Measurements from ENCODE around the gene SCGB1C1. TPM values are rescaled to one million over a fixed set of nuclear protein-coding genes. Genes with fewer than 3 reads are reported as not detected.

Gene SCGB1C1
- total and polyA plus RNA-seq, 7 donors, result not detected

DNA sequence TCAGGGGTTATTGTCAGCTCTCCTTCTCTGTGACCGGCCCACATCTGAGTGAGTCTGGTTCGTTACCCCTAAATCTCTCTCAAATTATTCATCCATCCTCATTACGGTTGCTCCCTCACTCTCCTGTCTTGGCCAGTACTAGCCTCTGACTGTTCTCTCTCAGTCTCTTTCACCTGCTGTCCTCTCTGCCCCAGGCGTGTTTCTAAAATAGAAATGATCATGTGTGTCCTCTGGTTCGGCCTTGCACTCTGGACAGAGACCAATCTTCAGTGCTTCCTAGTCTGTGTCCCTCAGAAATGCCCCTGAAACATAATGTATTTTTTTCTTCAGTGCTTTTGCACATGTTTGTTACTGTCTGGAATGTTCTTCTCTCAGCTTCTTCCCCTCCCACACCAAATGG is 48.8 kb downstream of the SCGB1C1 start:
- H3K36me3 ChIP-seq, result peaks cover 25 to 77% (median 29%) of the 10 kb centered on the region in 4 donors
- WGBS, 2 donors, result 95 to 96% methylated on average over 5 of the region's 5 CpGs
- intact Hi-C loops (cut with DNase I), result no loop called here
- H3K27ac ChIP-seq, result no peak overlapping the region
- peak; percentile 32 for DNase-seq
- H3K27me3 ChIP-seq, result no peaks in the 10 kb centered on the region
- no peaks in the 10 kb centered on the region for H3K9me3 ChIP-seq
- TF ChIP-seq POLR2A (IDR thresholded peaks at IDR 0.05) (no peak), POLR2AphosphoS5 (IDR thresholded peaks at IDR 0.05) (no peak), EP300 (IDR thresholded peaks at IDR 0.05) (no peak)
- TF ChIP-seq, protein P1, sequence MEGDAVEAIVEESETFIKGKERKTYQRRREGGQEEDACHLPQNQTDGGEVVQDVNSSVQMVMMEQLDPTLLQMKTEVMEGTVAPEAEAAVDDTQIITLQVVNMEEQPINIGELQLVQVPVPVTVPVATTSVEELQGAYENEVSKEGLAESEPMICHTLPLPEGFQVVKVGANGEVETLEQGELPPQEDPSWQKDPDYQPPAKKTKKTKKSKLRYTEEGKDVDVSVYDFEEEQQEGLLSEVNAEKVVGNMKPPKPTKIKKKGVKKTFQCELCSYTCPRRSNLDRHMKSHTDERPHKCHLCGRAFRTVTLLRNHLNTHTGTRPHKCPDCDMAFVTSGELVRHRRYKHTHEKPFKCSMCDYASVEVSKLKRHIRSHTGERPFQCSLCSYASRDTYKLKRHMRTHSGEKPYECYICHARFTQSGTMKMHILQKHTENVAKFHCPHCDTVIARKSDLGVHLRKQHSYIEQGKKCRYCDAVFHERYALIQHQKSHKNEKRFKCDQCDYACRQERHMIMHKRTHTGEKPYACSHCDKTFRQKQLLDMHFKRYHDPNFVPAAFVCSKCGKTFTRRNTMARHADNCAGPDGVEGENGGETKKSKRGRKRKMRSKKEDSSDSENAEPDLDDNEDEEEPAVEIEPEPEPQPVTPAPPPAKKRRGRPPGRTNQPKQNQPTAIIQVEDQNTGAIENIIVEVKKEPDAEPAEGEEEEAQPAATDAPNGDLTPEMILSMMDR (IDR thresholded peaks at IDR 0.05), result no peak
- no peak overlapping the region for H3K4me3 ChIP-seq
- H3K4me1 ChIP-seq, result peaks cover 0 to 18% (median 14%) of the 10 kb centered on the region in 4 donors

Small RNA genes lying within 50 kb of the gene (small RNA-seq; reads per million reads assigned to genes)
- 0 reads per million in 3 donors for gene RNU6-447P

Other genes with a start within 250 kb of the SCGB1C1 start
- 10 to 100 TPM; 22.8 to 29.6 (median 23.8) TPM for gene BET1L, start 14.3 kb downstream of the SCGB1C1 start, total RNA-seq
- 10 to 100 TPM; 33.8 to 48.1 (median 39.0) TPM for gene BET1L, start 14.3 kb downstream of the SCGB1C1 start, polyA plus RNA-seq
- gene RIC8A, start 14.6 kb downstream of the SCGB1C1 start, total RNA-seq, result 100 to 1,000 TPM in 1 of 4 donors, 10 to 100 TPM in 3; 73.7 to 103 (median 86.8) TPM
- 10 to 100 TPM; 39.6 to 69.1 (median 47.9) TPM for gene RIC8A, start 14.6 kb downstream of the SCGB1C1 start, polyA plus RNA-seq
- gene SIRT3, start 43.3 kb downstream of the SCGB1C1 start, total RNA-seq, result 10 to 100 TPM in 3 of 4 donors, 1 to 10 TPM in 1; 6.4 to 12.5 (median 11.5) TPM
- gene SIRT3, start 43.3 kb downstream of the SCGB1C1 start, polyA plus RNA-seq, result 10 to 100 TPM in 2 of 3 donors, 1 to 10 TPM in 1; 9.6 to 21.0 (median 12.5) TPM
- gene PSMD13, start 43.9 kb downstream of the SCGB1C1 start, total RNA-seq, result 100 to 1,000 TPM in 2 of 4 donors, 10 to 100 TPM in 2; 86.2 to 118 (median 99.3) TPM
- gene PSMD13, start 43.9 kb downstream of the SCGB1C1 start, polyA plus RNA-seq, result 100 to 1,000 TPM; 111 to 180 (median 138) TPM
- gene NLRP6, start 85.3 kb downstream of the SCGB1C1 start, total RNA-seq, result 1 to 10 TPM in 2 of 4 donors, under 1 TPM in 1, not detected in 1; 0.33 to 2.5 (median 1.6) TPM
- 1 to 10 TPM in 1 of 3 donors, not detected in 2; 3.3 TPM for gene NLRP6, start 85.3 kb downstream of the SCGB1C1 start, polyA plus RNA-seq
- gene PGGHG, start 96.0 kb downstream of the SCGB1C1 start, total RNA-seq, result 10 to 100 TPM; 11.4 to 15.3 (median 13.6) TPM
- 10 to 100 TPM in 1 of 3 donors, 1 to 10 TPM in 2; 1.6 to 68.0 (median 3.6) TPM for gene PGGHG, start 96.0 kb downstream of the SCGB1C1 start, polyA plus RNA-seq
- not detected for gene IFITM5, start 106.4 kb downstream of the SCGB1C1 start, total RNA-seq
- gene IFITM5, start 106.4 kb downstream of the SCGB1C1 start, polyA plus RNA-seq, result not detected
- 100 to 1,000 TPM in 3 of 4 donors, 10 to 100 TPM in 1; 79.8 to 187 (median 141) TPM for gene IFITM2, start 114.7 kb downstream of the SCGB1C1 start, total RNA-seq
- 100 to 1,000 TPM in 2 of 3 donors, 10 to 100 TPM in 1; 73.3 to 461 (median 164) TPM for gene IFITM2, start 114.7 kb downstream of the SCGB1C1 start, polyA plus RNA-seq
- gene IFITM1, start 121.0 kb downstream of the SCGB1C1 start, total RNA-seq, result 10 to 100 TPM; 82.4 to 94.2 (median 92.6) TPM
- gene IFITM1, start 121.0 kb downstream of the SCGB1C1 start, polyA plus RNA-seq, result 100 to 1,000 TPM in 1 of 3 donors, 10 to 100 TPM in 2; 41.2 to 580 (median 58.9) TPM
- gene IFITM3, start 127.8 kb downstream of the SCGB1C1 start, total RNA-seq, result 100 to 1,000 TPM; 278 to 463 (median 291) TPM
- gene IFITM3, start 127.8 kb downstream of the SCGB1C1 start, polyA plus RNA-seq, result 1,000 to 10,000 TPM in 1 of 3 donors, 100 to 1,000 TPM in 2; 116 to 1,104 (median 383) TPM
- 1 to 10 TPM; 1.4 to 9.1 (median 2.7) TPM for gene B4GALNT4, start 176.4 kb downstream of the SCGB1C1 start, total RNA-seq
- gene B4GALNT4, start 176.4 kb downstream of the SCGB1C1 start, polyA plus RNA-seq, result 1 to 10 TPM in 2 of 3 donors, not detected in 1; 7.6 to 7.8 TPM
- gene PKP3, start 201.1 kb downstream of the SCGB1C1 start, total RNA-seq, result under 1 TPM in 2 of 4 donors, not detected in 2; 0.27 to 0.71 TPM
- gene PKP3, start 201.1 kb downstream of the SCGB1C1 start, polyA plus RNA-seq, result 100 to 1,000 TPM in 1 of 3 donors, 10 to 100 TPM in 2; 57.1 to 140 (median 86.7) TPM
- gene SIGIRR, start 221.9 kb downstream of the SCGB1C1 start, total RNA-seq, result 10 to 100 TPM; 51.0 to 70.9 (median 53.1) TPM
- 100 to 1,000 TPM in 1 of 3 donors, 10 to 100 TPM in 2; 46.8 to 122 (median 50.2) TPM for gene SIGIRR, start 221.9 kb downstream of the SCGB1C1 start, polyA plus RNA-seq
- gene ANO9, start 248.9 kb downstream of the SCGB1C1 start, total RNA-seq, result 1 to 10 TPM in 1 of 4 donors, under 1 TPM in 3; 0.14 to 2.5 (median 0.26) TPM
- 100 to 1,000 TPM in 1 of 3 donors, 1 to 10 TPM in 2; 4.2 to 123 (median 6.5) TPM for gene ANO9, start 248.9 kb downstream of the SCGB1C1 start, polyA plus RNA-seq

Data from sigmoid colon (tissue), 7 donors.